Suprapubic skin (tissue), 4 donors: ENCODE data around the gene ZNF423.

ENCODE experiments used
- CTCF ChIP-seq, 2 donors: fragments of 200-600 bp in 1 of 2; fragments of 450-650 bp in 1 of 2; sonication (generic) in 1 of 2; IDR thresholded peaks; one replicate each; pipeline ENCODE4 v1.5.1; 2016 to 2019; ENCODE audit warnings: antibody characterized with exemption in 2 of 2, mild to moderate bottlenecking in 1 of 2, moderate library complexity in 1 of 2
- POLR2A ChIP-seq, 2 donors: fragments of 450-650 bp; IDR thresholded peaks; one replicate each; pipeline ENCODE4 v1.6.1; 2017; ENCODE audit warnings: antibody characterized with exemption in 2 of 2, mild to moderate bottlenecking in 2 of 2, moderate library complexity in 2 of 2
- POLR2AphosphoS5 ChIP-seq, 3 donors: sonication (generic); formaldehyde crosslinking; IDR thresholded peaks; one replicate each; pipeline ENCODE4 v1.6.1; 2017; ENCODE audit warnings: antibody characterized with exemption in 3 of 3

- TF ChIP-seq CTCF (IDR thresholded peaks at IDR 0.05) (no peak), POLR2A (IDR thresholded peaks at IDR 0.05) (no peak), POLR2AphosphoS5 (IDR thresholded peaks at IDR 0.05) (no peak)
Observed at GRCh38 chr16:49690778-49691177, 165.1 kb downstream of the ZNF423 start.
